Activated CD4-positive, alpha-beta T cell treated with anti-CD3 and anti-CD28 coated beads, Interleukin-2, amount 50 U/mL, for 1 hour (primary cell): ENCODE results near the gene SLC43A2.

ENCODE experiments used
- DNase-seq: peaks from one replicate; pipeline ENCODE4 v3.0.0-alpha.2; 2020

The SLC43A2 gene

DNA sequence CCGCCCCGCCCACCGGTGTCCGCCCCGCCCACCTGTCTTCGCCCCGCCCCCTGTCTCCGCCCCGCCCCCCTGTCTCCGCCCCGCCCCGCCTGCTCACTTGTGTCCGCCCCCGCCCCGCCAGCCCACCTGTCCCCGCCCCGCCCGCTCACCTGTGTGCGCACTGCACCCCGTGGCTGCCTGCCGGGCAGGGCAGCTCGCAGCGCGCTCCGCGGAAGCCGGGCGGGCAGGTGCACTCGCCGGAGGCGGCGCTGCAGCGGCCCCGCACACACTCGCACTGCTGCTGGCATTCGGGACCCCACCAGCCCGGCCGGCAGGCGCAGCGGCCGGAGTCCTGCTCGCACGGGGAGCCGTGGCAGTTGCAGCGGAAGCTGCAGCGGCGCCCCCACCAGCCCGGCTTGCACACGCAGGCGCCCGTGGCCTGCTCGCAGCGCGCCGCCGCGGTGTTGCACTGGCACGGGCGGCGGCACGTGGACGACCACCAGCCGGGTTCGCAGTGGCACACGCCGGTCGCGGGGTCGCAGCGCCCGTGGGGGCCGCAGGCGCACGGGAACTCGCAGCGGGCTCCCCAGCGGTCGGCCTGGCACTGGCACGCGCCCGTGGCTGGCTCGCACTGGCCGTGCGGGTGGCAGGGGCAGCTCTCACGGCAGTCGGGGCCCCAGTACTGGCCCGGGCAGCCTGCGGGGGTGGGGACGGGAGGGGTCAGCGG lies 14.8 kb upstream of the SLC43A2 start:
- peak; percentile 77 for DNase-seq

DNA sequence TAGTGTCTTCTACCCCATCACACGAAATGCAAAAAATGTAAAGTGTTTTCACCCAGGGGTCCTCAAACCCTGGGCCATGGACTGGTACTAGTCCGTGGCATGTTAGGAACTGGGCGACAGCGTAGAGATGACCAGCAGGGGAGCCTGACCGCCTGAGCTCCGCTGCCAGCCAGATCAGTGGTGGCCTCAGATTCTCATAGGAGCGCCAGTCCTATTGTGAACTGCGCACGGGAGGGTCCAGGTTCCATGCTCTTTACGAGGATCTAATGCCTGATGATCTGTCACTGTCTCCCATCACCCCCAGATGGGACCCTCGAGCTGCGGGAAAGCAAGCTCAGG lies 12.4 kb upstream of the SLC43A2 start:
- DNase-seq: no peak

DNA sequence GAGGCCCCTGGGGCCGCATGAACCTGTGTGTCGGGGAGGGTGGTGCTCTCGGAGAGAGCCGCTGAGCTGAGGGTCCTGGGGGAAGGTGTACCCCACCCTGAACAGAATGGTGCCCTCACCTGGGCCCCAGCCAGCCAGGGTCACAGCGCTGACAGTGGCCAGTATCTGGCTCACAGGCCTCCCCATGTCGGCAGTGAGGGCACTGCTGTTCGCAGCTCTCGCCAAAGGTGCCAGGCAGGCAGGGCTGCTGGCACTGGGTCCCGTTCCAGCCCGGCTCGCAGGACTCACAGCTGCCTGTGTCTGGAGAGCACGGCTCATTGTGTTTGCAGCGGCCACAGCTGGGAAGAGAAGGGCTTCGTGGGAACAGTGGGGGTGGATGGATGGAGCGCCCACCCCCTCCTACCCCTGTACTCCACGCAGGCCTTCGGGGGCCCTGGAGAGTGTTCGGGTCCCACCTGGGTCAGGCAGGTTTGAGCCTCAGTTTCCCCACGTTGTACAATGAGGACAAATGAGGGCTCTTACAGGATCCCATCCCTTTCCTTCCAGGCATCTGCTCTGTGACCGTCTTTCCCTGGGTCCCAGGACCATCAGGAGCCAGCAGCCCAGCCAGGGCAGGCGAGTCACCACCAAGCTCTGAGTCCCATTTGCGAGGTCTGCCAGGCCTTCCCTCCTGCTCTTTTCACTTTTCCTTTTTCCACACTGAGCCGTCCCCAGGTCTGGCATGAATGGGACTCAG lies 11.9 kb upstream of the SLC43A2 start:
- DNase-seq: no peak

DNA sequence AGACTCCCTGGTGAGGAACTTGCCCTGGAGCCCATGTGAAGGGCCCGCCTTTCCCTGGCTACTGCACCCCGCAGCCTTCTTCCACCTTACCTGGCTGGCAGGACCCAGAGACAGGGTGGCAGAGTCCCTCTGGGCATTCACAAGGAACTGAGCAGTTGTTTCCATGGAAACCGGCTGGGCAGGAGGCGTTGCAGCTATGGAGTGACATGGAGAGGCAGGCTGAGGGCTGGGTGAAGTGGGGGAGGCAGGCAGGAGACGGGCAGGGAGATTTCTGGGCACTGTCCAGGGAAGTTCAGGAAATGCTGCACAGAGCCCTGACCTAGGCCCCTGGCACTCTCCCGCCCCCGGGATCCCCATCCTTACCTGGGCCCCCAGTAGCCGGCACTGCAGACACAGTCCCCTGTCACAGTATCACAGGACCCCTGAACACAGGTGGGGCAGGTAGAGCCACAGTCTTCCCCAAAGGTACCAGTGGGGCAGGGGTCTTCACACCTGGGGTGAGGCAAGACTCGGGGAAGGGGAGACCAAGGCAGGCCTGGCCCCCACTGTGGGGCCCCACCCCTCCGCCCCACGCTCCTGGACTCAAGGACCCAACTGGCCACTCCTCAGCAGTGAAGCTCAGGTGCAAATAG lies 11.0 kb upstream of the SLC43A2 start:
- DNase-seq: no peak

DNA sequence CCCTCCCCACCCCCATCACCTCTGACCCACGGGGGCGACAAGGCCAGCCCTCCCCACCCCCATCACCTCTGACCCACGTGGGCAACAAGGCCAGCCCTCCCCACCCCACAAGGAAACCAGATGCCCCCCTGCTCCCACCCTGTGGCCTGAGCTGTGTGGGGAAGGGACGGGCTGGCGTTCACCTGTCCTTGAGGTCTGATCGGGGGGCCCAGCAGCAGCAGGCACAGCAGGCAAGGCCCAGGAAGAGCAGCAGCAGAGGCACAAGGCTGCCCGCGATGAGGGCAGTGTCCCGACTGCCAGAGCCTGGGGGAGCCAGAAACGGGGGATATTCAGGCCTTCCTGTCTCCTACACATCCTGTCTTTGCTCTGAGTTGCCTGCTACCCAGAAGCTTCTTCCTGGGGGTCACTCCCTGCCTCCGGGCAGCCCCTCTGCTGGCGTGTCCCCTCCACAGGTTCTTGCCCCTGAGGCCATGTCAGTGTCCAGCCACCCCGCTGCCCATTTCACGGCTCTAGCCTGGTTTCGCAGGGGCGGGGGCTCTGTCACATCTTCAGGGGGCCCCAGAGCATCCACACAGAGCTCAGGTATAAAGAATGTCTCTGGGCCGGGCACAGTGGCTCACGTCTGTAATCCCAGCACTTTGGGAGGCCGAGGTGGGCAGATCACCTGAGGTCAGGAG lies 10.1 kb upstream of the SLC43A2 start:
- no peak for DNase-seq

DNA sequence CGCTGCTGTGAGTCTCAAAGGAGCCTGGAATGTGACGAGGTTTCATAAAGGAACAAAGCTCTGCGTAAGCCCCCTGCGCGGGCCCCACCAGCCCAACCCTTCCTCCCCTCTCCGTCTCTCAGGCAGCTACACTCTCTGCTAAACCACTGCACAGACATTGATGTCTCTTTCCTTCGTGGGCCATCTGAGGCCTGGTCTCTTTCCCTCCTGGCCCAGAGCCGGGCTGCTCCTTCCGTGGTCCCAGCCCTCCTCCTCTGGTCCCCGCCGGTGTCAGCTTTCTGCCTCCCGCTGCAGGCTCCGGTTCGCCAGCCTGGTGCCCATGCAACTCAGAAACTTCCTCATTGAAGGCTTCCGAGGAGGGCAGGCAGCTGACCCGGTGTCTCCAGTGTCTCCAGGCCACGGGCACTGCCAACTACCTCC lies 9.5 kb upstream of the SLC43A2 start:
- no peak for DNase-seq

DNA sequence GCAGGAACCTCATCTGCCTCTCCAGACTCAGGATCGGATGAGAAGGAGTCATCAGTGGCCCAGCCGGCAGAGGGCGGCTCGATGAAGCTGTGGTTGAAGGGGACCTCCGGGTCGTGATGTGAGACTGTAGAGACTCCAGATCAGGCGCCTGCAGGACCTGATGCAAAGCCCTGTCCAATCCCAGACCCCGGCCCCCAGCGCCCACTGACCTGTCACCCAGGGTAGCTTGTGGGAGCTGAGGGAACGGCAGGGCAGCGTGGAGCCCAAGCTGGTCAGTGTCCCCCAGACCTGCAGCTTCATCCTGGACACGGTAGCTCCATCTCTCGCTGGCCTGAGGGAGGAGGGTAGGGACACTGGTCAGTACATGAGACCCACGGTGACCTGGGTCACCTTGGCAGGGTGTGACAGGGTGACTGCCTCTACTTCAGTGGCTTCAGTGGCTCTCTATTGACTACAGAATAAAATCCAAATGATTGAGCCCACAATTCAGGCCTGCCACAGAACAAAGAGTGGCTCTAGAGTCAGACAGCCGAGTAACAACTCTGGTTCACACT lies 8.2 kb upstream of the SLC43A2 start:
- DNase-seq: no peak

DNA sequence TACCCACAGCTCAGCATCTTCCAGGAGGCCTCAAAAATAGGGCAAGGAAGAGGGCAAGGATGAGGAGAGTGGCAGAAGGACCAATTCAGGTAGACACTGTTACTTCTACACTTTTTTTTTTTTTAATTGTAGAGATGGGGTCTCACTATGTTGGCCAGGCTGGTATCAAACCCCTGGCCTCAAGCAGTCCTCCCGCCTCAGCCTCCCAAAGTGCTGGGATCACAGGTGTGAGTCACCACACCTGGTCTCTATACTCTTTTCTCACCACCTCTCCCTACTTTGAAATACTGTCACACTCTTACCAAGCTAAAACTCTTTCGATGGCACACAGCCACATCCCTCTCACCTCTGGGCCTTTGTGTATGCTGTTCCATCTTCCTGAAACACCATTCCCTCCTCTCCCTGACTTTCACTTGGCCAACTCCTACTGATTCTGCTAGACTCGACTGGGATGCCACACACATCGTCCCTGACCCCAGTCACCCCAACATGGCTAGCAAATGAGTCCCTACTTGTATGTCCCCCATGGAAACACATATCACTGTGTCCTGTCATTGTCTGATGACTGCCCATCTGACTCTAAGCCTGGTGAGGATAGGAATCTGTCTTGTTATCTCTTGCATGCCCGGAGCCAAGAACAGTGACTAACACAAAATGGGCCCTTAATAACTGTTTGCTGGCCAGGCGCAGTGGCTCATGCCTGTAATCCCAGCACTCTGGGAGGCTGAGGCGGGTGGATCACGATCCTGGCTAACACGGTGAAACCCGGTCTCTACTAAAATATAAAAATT lies 7.2 kb upstream of the SLC43A2 start:
- DNase-seq: no peak

DNA sequence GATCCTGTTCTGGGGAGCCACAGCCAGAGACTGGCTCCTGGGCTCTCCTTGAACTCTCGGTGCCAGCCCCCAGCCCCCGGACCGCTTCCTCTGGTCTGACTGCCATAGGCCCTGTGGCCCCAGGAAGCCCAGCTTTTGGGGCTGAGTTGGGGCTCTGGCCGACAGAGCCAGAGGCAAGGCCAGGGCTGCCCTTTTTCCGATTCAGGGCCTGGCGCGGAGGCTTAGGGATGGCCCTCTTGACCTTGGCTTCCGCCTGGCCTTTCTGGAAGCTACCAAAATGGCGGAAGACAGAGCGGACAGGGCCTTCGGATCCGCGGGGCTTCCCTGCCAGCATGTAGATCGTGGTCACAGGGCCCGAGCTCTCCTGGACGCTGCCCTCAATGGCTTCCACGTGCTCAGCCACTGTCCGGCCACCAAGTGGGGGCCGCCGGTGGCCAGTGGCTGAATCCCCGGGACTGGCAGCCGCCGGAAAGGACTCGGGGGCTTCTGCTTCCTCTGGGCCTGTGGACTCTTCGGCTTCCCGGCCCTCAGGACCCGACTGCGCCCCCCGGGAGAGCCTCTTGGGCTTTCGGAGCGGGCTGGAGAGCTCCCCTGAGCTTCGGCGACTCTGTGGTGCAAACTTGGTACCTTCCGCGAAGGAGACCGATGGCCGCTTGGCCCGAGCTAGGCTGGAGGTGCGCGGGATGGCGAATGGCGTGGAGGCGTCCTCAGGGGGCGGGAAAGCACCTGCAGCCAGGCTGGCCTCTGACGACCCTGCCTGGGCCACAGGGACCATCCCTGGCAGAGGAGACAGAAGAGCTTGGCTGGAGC lies 6.4 kb upstream of the SLC43A2 start:
- no peak for DNase-seq

DNA sequence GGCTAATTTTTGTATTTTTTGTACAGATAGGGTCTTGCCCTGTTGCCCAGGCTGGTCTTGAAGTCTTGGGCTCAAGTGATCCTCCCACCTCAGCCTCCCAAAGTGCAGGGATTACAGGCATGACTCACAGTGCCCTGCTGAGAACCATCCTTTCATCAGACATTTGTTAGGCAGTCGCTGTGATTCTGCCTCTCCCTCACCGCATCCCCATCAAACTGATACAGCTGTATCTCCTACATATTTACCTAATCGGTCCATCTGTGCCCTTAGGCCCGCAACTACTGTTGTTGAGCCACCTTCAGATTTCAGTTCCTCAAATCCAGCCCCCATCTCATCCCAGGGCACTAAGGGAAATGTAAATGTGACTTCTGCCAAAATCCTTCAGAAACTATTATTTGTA lies 2.0 kb upstream of the SLC43A2 start:
- no peak for DNase-seq

DNA sequence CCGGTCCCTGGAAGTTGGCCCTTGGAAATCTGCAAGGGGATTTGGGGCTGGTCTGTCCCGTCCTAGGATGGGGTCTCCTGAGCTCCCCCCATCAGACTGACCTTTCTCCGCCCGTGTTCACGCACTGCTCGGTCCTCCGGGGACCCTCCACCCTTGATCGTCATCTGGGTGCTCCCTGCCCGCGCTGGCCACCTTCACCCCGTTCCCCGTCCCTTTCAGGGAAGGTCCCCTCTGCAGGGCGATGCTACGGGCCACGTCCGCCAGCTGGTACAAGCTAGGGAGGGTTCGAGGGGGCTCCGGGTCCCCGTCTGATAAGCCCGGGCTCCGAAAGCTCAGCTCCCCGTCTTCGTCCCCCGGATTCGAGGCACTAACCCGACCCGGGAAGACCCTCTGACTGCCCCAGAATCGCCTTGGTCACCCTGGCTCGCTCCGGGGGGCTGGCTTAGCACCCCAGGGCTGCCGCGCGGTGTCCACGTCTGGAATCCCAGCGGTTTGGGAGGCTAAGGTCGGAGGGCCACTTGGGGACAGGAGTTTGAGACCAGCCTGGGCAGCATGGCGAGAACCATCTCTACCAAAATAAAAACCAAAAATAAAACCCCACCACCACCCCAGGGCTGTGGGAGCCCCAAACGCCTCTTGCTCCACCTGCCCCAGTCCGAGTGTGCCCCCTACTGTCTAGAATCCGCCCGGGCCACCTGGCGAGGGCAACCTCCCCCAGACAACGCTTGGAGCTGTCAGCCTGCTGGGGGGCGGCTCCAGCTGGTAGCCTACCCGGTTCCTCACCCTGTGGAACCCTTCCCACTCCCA lies 1.1 kb upstream of the SLC43A2 start:
- peak; percentile 68 for DNase-seq

DNA sequence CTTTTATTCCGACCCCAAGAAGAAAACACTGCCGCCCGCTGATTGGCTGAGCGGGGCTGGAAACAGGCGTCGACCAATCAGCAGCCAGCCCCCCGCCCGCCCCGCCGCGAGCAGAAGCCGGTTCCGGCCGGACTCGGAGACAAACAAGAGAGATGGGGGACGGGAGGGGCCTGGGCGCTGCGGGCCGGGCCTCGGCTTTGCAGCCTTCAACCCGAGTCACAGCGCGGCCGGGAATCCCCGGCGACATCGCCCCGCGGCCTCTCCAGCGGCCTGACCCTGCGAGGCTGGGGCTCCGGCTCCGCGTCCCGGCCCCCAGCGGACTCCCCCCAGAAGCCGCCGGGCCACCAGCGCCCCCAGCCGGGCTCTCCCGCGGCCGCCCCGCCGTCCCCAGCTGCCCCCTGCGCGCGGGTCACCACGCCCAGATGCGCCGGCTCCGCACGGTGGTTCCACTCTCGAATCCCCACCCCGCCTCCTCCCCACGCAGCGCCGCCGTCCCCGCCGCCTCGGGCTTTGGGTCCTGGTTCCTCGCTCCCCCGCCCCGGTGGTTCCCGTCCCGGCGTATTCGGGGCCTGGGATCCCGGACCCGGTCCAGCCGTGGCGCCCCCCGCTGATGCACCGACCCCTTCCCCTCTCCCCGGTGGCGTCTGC lies 346 bp upstream of the SLC43A2 start:
- DNase-seq: peak; percentile 85

DNA sequence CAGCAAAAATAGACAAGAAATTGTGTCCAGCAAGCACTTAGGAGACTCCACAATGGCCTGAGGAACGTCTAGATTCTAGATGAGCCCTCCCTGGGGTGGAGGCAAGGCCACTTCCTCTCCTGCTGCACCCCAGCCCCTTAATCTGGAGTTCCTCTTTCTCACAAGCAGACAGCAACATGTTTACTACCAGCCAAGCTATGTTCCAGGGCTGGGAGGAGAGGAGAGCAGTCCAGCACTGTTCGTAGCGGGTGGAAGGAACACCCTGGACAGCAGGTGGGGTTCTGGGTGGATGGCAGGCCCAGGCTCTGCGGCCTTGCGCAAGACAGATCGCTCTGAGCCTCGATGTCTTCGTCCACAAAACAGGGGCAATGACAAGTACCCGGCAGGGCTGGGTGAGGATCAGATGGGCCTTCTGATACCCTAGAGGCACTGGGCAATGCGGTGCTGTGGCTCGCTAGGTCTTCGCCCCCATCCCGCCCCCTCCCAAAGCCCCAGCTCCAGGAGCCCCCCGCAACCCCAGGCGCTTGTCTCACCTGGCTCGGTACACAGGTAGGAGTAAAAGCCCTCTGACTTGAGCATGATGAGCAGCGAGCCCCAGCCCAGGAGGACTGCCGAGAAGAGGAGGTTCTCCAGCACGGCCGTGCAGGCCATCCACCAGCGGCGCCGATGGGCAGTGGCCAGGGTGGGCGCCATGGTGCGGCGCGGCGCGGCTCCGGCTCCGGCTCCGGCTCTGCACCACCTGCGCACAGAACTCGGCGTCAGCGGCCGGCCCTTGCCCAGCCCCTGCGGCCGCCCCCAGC lies 1.3 kb downstream of the SLC43A2 start:
- no peak for DNase-seq

DNA sequence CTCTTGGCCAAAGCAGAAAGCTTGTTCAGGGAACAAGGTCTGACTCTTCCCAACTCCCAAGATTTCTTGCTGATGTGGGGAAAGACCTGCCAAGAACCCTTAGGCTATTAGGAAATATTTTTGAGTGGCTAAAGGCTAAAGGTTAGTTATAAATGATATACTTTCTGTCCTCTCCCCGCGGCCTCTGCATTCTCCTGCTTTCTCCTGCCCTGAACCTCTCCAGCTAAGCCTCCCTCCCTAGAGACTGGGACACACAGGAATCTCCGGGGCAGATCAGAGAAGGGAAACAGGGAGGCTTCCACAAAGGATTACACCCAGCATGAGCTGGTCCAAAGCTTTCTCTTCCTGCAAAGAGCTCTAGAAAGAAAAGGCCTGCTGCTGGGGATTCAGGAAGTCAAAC lies 2.3 kb downstream of the SLC43A2 start:
- DNase-seq: no peak

DNA sequence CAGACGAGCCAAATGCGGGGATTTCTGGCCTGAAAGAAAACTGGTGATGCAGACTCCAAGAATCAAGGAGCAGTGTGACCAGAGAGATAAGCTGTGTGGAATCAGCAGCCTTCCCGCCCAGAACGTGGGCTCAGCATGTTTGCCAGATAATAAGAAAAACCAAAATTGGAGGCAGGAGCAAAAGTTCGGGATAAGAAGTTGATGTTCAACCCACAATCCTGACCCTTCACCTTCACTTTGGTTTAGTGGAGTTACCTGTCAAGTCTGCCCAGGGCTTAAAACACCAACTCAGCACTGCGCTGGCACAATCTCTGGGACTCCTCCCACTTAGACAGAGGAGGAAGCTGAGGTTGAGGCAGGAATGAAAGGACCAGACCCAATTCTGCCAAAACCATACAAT lies 3.1 kb downstream of the SLC43A2 start:
- no peak for DNase-seq

DNA sequence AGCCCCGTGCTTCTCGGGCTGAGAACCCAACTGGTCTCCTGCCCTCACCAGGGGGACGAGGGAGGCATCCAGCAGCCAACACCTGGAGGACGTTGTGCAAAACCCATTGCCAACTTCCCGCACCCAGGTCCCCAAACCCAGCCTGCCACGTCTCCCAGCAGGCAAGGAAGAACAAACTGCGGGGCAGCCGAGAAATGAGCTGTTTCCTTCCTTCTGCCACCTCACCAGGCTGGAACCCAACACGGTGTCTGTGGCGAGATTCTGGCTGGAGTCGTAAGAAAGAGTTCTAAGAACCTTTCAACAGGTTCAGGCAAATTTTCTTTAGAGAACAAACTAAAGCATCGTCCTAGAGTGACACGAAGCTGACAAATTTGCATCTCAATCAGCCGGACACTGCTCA lies 3.6 kb downstream of the SLC43A2 start:
- DNase-seq: no peak

DNA sequence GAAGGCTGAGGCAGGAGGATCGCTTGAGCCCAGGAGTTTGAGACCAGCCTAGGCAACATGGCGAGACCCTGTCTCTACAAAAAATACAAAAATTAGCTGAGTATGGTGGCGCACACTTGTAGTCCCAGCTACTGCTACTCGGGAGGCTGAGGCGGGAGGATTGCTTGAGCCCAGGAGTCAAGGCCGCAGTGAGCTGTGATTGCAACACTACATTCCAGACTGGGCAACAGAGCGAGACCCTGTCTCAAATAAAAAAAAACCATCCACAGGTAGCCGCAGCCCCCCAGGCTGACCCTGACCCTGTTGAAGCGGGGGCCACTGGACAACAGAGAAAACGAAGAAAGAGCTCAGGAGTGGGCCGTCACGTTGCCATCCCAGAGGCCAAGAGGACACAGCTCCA lies 4.0 kb downstream of the SLC43A2 start:
- DNase-seq: no peak

DNA sequence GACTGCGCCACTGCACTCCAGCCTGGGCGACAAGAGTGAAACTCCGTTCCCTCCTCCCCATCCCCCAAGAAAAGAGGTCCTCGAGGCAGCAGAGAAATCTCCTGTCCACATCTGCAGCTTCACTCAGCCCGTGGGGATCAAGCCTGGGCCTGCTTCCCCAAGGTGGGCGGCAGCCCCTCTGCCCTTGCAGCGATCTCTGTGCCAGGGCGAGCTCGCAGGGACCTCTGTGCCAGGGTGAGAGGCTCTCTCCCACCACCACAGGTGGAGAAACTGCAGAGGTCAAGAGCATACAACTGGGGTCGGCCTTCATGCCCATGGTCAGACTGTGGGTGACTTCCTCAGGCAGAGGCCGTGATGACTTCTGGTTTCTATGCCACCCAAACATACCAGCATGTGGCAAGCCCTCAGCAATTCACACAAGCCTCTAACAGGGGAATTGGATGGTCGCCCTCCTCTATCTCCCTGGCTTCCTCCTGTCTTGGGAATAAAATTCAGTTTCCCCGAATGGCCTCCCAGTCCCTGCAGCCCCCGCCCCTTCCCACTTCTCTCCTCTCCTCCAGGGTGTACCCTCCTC lies 5.5 kb downstream of the SLC43A2 start:
- no peak for DNase-seq
